SK-N-SH treated with all-trans-retinoic acid at 6 μM for 48 hours (cell line): ENCODE data around the gene CIRBP.

Source experiments
- ZNF8 ChIP-seq: fragments of 450-650 bp; formaldehyde crosslinking; IDR thresholded peaks from 2 replicates; pipeline ENCODE4 v1.5.0; 2020; ENCODE audit warnings: mild to moderate bottlenecking, moderate library complexity
- TF ChIP-seq, protein P1 (sequence below): fragments of 250-450 bp; sonication (Bioruptor Pico); IDR thresholded peaks from 2 replicates; pipeline ENCODE4 v1.5.1; 2021; ENCODE audit warnings: mild to moderate bottlenecking, moderate library complexity

DNA sequence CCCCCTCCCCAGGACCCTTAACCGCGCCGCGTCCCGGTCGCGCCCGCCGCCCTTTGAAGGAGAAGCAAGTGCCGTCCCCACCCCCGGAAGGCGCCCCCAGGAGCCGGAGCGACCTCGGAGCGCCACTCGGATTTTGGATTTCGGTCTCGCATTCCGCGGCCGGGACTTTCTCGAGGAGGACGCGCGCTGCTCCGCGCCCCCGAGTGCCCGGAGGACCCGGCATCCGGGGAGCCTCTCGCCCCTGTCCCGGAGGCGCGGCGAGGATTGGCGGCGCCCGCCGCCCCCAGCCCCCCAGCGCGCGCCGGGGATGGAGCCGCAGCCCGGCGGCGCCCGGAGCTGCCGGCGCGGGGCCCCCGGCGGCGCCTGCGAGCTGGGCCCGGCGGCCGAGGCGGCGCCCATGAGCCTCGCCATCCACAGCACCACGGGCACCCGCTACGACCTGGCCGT is 19.1 kb upstream of the CIRBP start:
- TF ChIP-seq ZNF8 (CRISPR knock-in tag), result no peak
- TF ChIP-seq, protein P1, sequence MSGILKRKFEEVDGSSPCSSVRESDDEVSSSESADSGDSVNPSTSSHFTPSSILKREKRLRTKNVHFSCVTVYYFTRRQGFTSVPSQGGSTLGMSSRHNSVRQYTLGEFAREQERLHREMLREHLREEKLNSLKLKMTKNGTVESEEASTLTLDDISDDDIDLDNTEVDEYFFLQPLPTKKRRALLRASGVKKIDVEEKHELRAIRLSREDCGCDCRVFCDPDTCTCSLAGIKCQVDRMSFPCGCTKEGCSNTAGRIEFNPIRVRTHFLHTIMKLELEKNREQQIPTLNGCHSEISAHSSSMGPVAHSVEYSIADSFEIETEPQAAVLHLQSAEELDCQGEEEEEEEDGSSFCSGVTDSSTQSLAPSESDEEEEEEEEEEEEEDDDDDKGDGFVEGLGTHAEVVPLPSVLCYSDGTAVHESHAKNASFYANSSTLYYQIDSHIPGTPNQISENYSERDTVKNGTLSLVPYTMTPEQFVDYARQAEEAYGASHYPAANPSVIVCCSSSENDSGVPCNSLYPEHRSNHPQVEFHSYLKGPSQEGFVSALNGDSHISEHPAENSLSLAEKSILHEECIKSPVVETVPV (CRISPR knock-in tag), result no peak
